Mesothelial cell of epicardium (in vitro differentiated cells): ENCODE data around the gene KSR1. TPM values are rescaled to one million over a fixed set of nuclear protein-coding genes. Genes with fewer than 3 reads are reported as not detected.
A peak's percentile ranks its signal among the peaks of the same experiment; 100 is the strongest.

Source experiments
- DNase-seq, 2 experiments: peaks; one replicate each; pipeline ENCODE4 v3.0.0; 2021; ENCODE audit warnings: low spot score in 2 of 2; ENCODE audit not compliant: unreplicated experiment in 2 of 2
- H3K27ac Mint-ChIP-seq: 2 replicates; pipeline ENCODE4 v1.8.0; 2021; ENCODE audit warnings: mixed read lengths
- H3K27me3 Mint-ChIP-seq: 2 replicates; pipeline ENCODE4 v1.8.0; 2021; ENCODE audit warnings: low read depth, mixed read lengths
- H3K36me3 Mint-ChIP-seq: 2 replicates; pipeline ENCODE4 v1.8.0; 2021; ENCODE audit warnings: mixed read lengths
- H3K4me1 Mint-ChIP-seq: 2 replicates; pipeline ENCODE4 v1.8.0; 2021; ENCODE audit warnings: mixed read lengths
- H3K4me3 Mint-ChIP-seq: 2 replicates; pipeline ENCODE4 v1.8.0; 2021; ENCODE audit warnings: mild to moderate bottlenecking, moderate library complexity, mixed read lengths
- H3K9me3 Mint-ChIP-seq: 2 replicates; pipeline ENCODE4 v1.8.0; 2021; ENCODE audit warnings: mixed read lengths
- total RNA-seq: library from RNA; stranded (reverse); gene quantifications from 3 replicates; pipeline ENCODE4 v1.2.1, GENCODE V29; 2021
- TF ChIP-seq, protein P1 (sequence below): fragments of 200-600 bp; sonication (generic); IDR thresholded peaks from one replicate; pipeline ENCODE4 v1.5.0; 2021; ENCODE audit warnings: antibody characterized with exemption; ENCODE audit not compliant: unreplicated experiment

KSR1 gene
- total RNA-seq, 1 donor from 2014 or later: 69.4 TPM

DNA sequence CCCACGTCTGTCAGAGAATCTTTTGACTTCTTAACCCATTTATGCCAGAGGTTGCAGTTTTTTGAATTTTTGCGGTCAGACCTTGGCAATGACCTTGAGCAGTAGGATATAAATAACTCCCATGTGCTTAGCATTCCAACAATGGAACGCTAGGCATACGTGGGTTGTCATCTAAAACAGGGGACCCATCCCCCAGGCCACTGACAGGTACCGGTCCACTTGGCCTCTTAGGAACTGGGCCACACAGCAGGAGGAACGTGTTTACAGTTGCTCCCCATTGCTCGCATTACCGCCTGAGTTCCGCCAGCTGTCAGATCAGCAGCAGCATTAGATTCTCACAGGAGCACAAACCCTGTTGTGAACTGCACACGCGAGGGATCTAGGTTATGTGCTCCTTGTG lies 97.9 kb downstream of the KSR1 start:
- H3K27me3 Mint-ChIP-seq: no peaks in the 10 kb centered on the region
- H3K9me3 Mint-ChIP-seq: no peaks in the 10 kb centered on the region
- TF ChIP-seq, protein P1, sequence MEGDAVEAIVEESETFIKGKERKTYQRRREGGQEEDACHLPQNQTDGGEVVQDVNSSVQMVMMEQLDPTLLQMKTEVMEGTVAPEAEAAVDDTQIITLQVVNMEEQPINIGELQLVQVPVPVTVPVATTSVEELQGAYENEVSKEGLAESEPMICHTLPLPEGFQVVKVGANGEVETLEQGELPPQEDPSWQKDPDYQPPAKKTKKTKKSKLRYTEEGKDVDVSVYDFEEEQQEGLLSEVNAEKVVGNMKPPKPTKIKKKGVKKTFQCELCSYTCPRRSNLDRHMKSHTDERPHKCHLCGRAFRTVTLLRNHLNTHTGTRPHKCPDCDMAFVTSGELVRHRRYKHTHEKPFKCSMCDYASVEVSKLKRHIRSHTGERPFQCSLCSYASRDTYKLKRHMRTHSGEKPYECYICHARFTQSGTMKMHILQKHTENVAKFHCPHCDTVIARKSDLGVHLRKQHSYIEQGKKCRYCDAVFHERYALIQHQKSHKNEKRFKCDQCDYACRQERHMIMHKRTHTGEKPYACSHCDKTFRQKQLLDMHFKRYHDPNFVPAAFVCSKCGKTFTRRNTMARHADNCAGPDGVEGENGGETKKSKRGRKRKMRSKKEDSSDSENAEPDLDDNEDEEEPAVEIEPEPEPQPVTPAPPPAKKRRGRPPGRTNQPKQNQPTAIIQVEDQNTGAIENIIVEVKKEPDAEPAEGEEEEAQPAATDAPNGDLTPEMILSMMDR: no peak
- no peak overlapping the region for H3K4me3 Mint-ChIP-seq
- no peak overlapping the region for H3K27ac Mint-ChIP-seq
- H3K4me1 Mint-ChIP-seq: peaks cover 10% of the 10 kb centered on the region
- no peaks in the 10 kb centered on the region for H3K36me3 Mint-ChIP-seq
- DNase-seq: no peak

DNA sequence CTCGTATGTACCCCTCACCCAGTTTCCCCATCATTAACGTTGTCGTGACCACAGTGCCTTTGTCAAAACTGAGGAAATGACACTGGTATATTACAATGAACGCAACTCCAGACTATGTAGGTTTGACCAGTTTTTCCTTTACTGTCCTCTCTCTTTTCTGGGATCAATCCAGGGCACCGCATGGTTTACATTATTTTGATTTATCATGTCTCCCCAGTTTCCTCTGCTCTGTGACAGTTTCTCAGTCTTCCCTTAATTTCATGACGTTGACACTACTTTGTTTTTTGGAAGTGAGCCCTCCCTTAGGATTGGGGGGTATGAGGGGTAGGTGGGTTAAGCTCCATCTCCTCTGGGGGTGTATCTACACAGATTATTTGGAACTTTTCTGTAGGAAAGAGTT lies 98.7 kb downstream of the KSR1 start:
- Mint-ChIP-seq H3K27me3 (no peaks in the 10 kb centered on the region), H3K4me3 (no peak overlapping the region), H3K9me3 (no peaks in the 10 kb centered on the region), H3K27ac (no peak overlapping the region), H3K4me1 (peaks cover 17% of the 10 kb centered on the region), H3K36me3 (no peaks in the 10 kb centered on the region)
- TF ChIP-seq, protein P1: no peak
- no peak for DNase-seq

GRCh38 chr17:27555339-27555738 lies 99.1 kb downstream of the KSR1 start:
- Mint-ChIP-seq H3K36me3 (no peaks in the 10 kb centered on the region), H3K4me1 (peaks cover 22% of the 10 kb centered on the region)

DNA sequence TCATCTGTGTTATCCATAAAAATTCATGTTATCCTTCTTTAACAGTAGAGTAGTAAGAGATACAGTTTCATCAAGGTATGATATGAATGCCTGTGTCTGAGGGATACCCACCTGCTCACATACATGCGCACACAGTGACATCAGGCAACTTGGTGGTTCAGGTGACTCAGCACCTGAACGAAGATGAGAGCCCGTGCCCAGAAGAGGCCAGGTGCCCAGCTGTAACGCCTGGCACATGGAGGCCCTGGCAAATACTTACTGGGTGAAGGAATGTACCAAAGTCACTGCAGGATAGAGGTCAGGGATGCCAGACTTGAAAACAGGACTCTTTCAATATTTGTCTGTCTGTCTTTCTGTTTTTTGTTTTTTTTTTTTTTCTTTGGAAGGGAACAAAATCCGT lies 102.1 kb downstream of the KSR1 start:
- Mint-ChIP-seq H3K36me3 (no peaks in the 10 kb centered on the region), H3K4me1 (peaks cover 30% of the 10 kb centered on the region), H3K4me3 (no peak overlapping the region), H3K27ac (peak overlapping the region; percentile 81), H3K9me3 (no peaks in the 10 kb centered on the region), H3K27me3 (no peaks in the 10 kb centered on the region)
- DNase-seq: no peak
- TF ChIP-seq, protein P1: no peak

More at GRCh38 chr17:27555339-27555738, 99.1 kb downstream of the KSR1 start:
- H3K4me3 Mint-ChIP-seq: no peak overlapping the region
- H3K27me3 Mint-ChIP-seq: no peaks in the 10 kb centered on the region
- TF ChIP-seq, protein P1: no peak
- no peak overlapping the region for H3K27ac Mint-ChIP-seq
- H3K9me3 Mint-ChIP-seq: no peaks in the 10 kb centered on the region
- DNase-seq: no peak

DNA sequence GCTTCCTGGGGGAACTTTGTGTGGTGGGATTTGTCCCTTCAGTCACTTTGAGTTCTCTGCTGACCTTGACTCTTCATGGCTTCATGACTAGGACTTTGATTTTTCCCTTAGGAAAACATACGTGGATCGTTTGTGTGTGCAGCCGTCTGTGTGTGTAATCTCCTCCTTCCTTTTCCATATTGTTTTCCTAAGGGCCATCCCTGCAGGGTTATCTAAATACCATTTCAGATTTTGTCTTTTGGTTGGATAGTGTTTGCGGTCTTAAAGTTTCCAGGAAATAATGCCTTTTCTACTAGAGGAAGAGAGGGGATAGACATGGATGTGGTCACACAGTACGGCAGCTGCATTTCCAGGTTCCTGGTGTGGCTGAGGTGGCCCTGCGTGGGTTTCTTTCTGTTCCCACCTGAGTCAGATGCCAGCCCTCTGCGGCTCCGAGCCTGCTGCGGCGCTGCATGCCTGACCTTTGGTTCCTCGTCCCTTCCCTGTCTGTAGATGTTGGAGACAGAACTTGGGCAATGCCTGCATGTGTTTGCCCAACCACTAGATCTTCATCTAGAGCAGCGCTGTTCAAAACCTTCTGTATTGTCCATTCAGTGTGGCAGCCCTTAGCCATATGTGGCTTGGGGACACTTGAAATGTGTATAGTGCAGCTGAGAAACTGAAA lies 102.7 kb downstream of the KSR1 start:
- Mint-ChIP-seq H3K4me1 (peaks cover 30% of the 10 kb centered on the region), H3K9me3 (no peaks in the 10 kb centered on the region), H3K27ac (peak overlapping the region; percentile 96), H3K4me3 (peak overlapping the region; percentile 49), H3K36me3 (no peaks in the 10 kb centered on the region), H3K27me3 (no peaks in the 10 kb centered on the region)
- TF ChIP-seq, protein P1: no peak
- DNase-seq: no peak
